D721Med (cell line): Measurements from ENCODE around the gene AP1S1.

ENCODE experiments used
- DNase-seq: peaks from one replicate; pipeline ENCODE4 v3.0.0; 2011; ENCODE audit warnings: low spot score; ENCODE audit not compliant: insufficient read length
- FAIRE-seq: peaks from 2 replicates; lab custom pipeline; 2011; peaks lifted over from hg19 to GRCh38; lab: Jason Lieb, UNC
- CTCF ChIP-seq: IDR thresholded peaks from 2 replicates; pipeline ENCODE4 v1.5.1; 2012; ENCODE audit warnings: mild to moderate bottlenecking, control low read depth; ENCODE audit not compliant: insufficient read depth; ENCODE audit errors: missing control alignments

The AP1S1 gene

DNA sequence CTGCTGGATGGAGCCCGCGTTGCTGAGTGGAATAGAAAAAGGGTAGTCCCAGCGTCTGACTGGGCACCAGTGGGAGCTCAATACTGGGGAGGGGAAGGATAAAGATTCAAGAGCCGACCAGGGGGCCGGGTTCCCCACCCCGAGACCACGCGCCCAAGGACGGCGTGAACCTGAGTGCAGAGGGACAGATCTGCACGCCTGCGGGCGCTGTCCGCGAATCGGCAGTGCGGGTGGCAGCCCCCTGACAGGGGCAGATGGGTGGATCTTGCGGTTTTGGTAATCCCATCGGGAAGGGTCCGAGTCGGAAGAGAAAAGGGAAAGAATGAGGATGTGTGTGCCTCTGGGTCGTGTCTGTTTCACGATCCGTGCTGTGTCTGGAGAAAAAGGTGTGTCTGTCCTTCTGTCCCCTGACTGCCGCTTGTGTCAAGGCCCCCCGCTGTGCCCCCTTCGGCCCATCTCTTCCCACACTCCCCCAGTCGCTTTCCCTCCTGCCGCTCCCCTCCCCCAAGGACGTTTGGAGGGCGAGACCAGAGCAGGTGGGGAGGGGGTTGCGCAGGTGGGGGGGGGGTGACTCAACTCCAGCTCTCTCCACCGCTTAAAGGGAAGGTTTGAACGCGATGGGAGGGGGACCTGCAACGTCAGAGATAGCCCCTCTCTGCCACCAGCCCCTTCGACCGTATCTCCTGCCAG, 11.8 kb downstream of the AP1S1 start:
- FAIRE-seq (no peak), DNase-seq (no peak)
- TF ChIP-seq CTCF = no peak

DNA sequence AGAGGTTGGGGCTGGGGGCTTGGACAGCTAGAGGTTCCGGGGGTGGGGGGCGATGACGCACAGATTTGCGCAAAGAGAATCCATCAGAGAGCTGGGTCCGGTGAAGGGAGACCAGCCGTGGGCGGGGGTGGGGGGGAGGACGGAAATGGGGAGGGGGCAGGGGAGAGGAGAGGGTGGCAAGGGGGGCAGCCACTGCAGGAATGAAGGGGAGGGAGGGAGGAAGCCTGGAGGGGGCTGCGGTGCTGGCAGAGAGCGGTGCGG, 12.3 kb downstream of the AP1S1 start:
- DNase-seq (no peak), FAIRE-seq (no peak)
- no peak for TF ChIP-seq CTCF

DNA sequence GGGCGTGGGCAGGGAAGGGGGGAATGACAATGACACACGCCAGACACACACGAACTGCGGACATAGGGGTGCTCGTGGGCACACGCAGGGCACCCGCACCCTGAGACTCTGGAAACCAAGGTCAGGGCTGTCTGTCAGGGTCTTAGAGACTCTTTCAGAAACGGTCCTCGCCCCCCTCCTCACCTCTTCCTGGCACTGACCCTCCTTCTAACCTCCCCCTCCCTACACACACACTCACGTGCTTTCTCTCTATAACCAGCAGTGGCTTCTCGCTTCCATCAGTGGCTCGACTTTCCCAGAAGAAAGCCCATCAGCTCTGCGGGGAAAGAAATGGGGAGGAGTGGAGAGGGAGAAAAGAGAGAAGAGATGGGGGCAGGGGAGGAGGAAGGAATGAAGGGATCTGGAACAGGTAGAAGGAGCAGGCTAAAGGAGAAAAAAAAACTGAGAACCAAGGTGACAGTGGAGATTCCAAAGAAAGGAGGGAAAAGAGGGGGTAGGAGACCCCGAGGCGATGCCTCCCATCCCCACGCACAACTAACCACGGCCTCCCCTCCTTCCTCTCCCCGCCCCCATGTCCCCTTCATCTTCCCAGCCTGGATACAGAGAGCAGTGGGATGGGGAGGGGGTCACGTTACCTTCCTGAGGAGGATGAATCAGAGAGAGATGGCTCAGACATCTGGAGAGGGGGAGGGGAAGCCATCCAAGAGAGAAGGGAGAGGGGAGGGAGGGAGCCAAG, 12.8 kb downstream of the AP1S1 start:
- TF ChIP-seq CTCF = no peak
- DNase-seq = no peak
- no peak for FAIRE-seq

- FAIRE-seq = no peak
- DNase-seq = no peak
Measured at GRCh38 chr7:101167645-101168411, 13.6 kb downstream of the AP1S1 start.

DNA sequence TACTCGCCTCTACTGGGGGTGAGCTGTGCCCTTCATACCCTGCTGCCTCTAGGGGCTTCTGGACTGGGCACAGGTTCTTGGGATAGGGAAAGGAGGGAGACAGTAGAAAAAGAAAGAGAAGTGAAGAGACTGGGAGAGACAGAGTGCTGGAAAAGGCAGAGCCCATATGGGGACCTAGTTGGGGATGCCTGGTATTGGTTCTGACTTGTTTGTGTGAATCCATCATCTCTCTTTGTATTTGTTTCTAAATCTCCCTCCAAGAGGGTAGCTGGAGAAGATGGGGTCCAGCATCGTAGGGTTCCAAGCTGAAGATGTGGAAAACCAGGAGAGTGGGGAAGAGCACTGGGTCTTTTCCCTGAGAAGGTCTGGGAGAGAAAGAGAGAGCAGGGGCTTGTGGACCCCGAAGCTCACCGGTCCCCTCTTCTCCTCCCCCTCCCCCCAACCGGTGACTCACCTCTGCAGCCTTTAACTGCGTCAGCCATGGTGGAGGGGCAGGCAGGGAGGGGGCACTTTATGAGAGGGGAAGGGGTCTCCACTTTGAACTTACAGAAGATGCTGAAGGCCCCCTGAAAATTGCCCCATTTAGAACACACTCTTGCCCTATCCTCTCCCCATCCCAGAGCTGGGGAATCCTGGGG, 14.3 kb downstream of the AP1S1 start:
- TF ChIP-seq CTCF = no peak
- DNase-seq (no peak), FAIRE-seq (no peak)

More at GRCh38 chr7:101167645-101168411, 13.6 kb downstream of the AP1S1 start:
- TF ChIP-seq CTCF = no peak

DNA sequence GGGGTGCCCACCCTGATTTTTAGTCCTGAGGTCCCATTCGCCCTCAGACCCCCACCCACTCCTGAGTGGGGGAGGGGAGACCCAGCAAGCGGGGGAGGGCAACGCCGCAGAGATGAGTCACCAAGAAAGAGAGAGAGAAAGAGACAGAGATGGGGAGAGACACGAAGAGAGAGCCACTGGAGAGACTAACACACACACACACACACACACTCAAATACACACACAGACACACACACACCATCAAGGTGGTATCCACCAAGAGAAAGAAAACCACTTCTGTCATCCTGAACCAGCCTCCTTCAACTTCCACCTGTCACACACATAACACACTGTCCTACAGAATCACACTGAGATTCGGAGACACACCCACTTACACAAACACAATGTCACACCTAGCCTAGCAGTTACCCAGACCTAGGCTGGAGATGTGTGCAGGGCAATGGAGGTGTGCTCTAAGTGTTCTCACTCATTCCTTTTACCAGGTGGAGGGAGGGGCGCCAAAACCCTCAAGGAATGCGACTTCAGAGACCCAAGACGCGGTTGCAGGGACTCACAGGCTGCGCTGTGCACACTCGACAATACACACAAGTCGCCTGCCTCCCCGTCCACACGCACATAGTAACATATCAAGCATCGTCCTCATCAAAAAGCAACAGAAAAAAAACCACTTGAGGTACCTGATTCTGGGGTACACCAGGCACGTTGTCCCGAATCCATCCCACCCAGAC, 15.0 kb downstream of the AP1S1 start:
- no peak for FAIRE-seq
- DNase-seq = no peak
- TF ChIP-seq CTCF = no peak
